AG04449 (cell line): Measurements from ENCODE around the gene HIGD2A.

ENCODE experiments used
- CTCF ChIA-PET: fragments of 350-600 bp; formaldehyde crosslinking; extraction: SDS; loops from one replicate; lab custom pipeline; 2021; ENCODE audit warnings: antibody characterized with exemption; lab: Yijun Ruan, JAX
- POLR2A ChIA-PET: fragments of 400-600, 350-600 bp; formaldehyde crosslinking; extraction: SDS; loops from one replicate; lab custom pipeline; 2020; ENCODE audit warnings: antibody characterized with exemption, inconsistent platforms; lab: Yijun Ruan, JAX
- DNase-seq: peaks from one replicate; pipeline ENCODE4 v3.0.0-alpha.2; 2010; ENCODE audit warnings: low read depth, low spot score
- H3K4me3 ChIP-seq: 2 replicates; pipeline ENCODE4 v1.5.1; 2011; ENCODE audit warnings: low read depth, mild to moderate bottlenecking, control low read depth, low read length
- TF ChIP-seq, protein P1 (sequence below): IDR thresholded peaks from one replicate; pipeline ENCODE4 v1.5.1; 2011; ENCODE audit warnings: mild to moderate bottlenecking, moderate library complexity, low read length, control low read depth, inconsistent platforms; ENCODE audit not compliant: insufficient read depth; ENCODE audit errors: missing control alignments

HIGD2A gene

DNA sequence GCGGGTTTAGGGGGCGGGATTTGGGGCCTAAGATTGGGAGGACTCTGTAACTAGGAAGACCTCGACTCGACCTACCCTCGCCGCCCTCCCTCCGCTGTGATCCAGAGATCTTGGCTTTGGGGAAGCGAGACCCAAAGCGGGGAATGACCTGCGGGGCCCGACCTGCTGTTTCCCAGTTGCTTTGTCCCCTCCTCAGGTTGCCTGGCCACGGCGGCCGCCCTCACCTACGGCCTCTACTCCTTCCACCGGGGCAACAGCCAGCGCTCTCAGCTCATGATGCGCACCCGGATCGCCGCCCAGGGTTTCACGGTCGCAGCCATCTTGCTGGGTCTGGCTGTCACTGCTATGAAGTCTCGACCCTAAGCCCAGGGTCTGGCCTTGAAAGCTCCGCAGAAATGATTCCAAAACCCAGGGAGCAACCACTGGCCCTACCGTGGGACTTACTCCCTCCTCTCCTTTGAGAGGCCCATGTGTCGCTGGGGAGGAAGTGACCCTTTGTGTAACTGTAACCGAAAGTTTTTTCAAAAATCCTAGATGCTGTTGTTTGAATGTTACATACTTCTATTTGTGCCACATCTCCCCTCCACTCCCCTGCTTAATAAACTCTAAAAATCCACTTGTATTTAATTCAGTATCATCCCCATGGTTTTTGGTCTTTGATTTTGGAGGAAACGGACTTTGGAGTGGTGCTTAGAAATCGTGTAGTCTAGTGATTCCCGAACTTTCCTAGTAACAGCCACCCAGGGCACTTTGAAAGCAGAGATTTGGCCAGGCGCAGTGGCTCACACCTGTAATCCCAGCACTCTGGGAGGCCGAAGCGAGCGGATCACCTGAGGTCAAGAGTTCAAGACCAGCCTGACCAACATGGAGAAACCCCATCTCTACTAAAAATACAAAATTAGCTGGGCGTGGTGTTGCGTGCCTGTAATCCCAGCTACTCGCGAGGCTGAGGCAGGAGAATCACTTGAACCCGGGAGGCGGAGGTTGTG, 878 bp downstream of the HIGD2A start:
- no peak for DNase-seq
- POLR2A ChIA-PET, result interaction anchor here (0.8 kb wide), 1 partner anchor 11 kb away, joined by 4 read pairs; no protein-coding TSS in a partner anchor
- peak overlapping the region; percentile 95 for H3K4me3 ChIP-seq
- TF ChIP-seq, protein P1, sequence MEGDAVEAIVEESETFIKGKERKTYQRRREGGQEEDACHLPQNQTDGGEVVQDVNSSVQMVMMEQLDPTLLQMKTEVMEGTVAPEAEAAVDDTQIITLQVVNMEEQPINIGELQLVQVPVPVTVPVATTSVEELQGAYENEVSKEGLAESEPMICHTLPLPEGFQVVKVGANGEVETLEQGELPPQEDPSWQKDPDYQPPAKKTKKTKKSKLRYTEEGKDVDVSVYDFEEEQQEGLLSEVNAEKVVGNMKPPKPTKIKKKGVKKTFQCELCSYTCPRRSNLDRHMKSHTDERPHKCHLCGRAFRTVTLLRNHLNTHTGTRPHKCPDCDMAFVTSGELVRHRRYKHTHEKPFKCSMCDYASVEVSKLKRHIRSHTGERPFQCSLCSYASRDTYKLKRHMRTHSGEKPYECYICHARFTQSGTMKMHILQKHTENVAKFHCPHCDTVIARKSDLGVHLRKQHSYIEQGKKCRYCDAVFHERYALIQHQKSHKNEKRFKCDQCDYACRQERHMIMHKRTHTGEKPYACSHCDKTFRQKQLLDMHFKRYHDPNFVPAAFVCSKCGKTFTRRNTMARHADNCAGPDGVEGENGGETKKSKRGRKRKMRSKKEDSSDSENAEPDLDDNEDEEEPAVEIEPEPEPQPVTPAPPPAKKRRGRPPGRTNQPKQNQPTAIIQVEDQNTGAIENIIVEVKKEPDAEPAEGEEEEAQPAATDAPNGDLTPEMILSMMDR, result no peak
- CTCF ChIA-PET, result interaction anchor here (0.7 to 2.2 kb wide), 2 partner anchors 27 to 58 kb away, joined by 5 to 7 read pairs; partner anchors contain the start of gene CLTB

DNA sequence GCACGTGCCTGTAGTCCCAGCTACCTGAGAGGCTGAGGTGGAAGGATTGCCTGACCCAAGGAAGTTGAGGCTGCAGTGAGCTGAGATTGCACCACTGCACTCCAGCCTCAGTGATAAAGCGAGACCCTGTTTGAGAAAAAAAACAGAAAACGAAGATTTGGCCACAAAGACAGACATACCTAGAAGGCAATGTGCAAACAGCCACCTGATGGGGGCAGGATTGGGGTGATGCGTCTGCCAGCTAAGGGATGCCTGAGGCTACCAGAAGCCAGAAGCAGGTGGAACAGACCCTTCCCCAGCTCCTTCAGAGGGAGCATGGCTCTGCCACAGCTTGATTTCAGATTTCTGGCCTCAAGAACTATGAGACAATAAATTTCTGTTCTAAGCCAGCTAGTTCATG, 2.9 kb downstream of the HIGD2A start:
- DNase-seq, result no peak
- CTCF ChIA-PET, result interaction anchor here (1.0 to 1.4 kb wide), 3 partner anchors 12 to 269 kb away, joined by 3 to 4 read pairs (median 3); no protein-coding TSS in a partner anchor
- no peak overlapping the region for H3K4me3 ChIP-seq
- TF ChIP-seq, protein P1, result no peak
- POLR2A ChIA-PET, result no interaction called here

DNA sequence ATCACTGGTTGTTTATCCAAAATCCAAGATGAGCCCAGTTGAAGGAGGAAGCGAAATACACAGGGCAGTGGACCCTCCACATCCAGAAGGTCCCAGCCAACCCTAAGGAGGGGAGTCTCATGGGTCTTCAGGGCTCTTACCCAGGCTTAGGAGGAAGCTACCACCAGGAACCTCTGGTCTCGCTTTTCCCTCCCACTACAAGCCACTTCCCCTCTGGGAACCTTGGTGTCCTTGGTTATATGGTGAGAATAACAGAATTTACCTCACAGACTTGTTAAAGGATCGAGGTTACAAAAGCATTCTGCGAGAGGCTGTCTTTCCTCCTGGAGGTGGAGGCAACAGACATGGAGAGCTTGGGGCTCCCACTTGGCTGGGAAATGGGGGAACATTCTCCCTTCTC, 3.4 kb downstream of the HIGD2A start:
- H3K4me3 ChIP-seq, result no peak overlapping the region
- no peak for DNase-seq
- TF ChIP-seq, protein P1, result no peak
- CTCF ChIA-PET, result interaction anchor here (1.2 to 1.4 kb wide), 3 partner anchors 55 to 269 kb away, joined by 3 to 4 read pairs (median 4); no protein-coding TSS in a partner anchor
- POLR2A ChIA-PET, result no interaction called here

DNA sequence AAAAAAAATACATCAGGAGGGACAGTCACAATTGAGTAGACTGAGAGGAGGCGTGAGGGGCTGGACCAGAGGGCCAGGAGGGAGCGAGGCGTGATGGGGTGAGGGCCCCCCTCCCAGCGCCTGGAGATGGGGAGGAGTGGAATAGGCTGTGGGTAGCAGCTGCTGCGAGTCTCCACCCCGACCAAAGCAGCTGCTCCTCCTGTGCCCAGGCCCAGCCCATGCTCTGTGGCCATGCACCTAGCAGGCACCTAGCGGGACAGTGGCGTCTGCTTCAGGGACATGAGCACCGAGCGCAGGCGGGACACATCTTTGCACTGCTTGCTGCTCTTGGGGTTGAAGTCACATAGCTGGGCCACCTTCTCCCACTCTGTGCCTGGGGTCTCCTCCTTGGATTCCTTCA, 4.0 kb downstream of the HIGD2A start:
- CTCF ChIA-PET, result interaction anchor here (1.2 to 1.3 kb wide), 3 partner anchors 23 to 56 kb away, joined by 3 to 4 read pairs (median 4); partner anchors contain the start of gene CLTB
- DNase-seq, result no peak
- POLR2A ChIA-PET, result no interaction called here
- TF ChIP-seq, protein P1, result no peak
- no peak overlapping the region for H3K4me3 ChIP-seq

DNA sequence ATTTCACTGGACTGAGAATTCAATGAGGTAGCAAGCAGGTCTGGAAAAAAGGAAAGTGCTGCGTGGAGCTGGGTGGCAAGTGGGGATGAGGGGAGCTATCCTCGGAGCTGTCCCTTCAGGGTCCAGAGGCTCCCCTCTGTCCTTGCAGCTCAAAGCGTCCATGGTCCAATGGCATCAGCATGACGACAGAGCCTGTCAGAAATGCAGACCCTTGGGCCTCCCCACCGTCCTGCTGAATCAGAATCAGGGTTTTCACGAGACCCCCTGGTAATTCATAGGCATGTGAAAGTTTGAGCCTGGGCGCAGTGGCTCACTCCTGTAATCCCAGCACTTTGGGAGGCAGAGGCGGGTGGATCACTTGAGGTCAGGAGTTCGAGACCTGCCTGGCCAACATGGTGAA, 5.5 kb downstream of the HIGD2A start:
- no peak overlapping the region for H3K4me3 ChIP-seq
- no peak for DNase-seq
- ChIA-PET POLR2A (no interaction called here), CTCF (interaction anchor here (1.1 kb wide), 1 partner anchor 13 kb away, joined by 6 read pairs; no protein-coding TSS in a partner anchor)
- TF ChIP-seq, protein P1, result no peak
